B cell (primary cell): Measurements from ENCODE around the gene BICDL2.

Experiments used
- CTCF ChIP-seq: fragments of 200-600 bp; IDR thresholded peaks from one replicate; pipeline ENCODE4 v1.8.0; 2022; ENCODE audit warnings: antibody characterized with exemption, mild to moderate bottlenecking
- EZH2 ChIP-seq: IDR thresholded peaks from 2 replicates; pipeline ENCODE4 v1.6.1; 2012; ENCODE audit warnings: borderline replicate concordance, low read depth, mild to moderate bottlenecking, moderate library complexity, low read length; ENCODE audit not compliant: insufficient read depth, poor library complexity, severe bottlenecking

- TF ChIP-seq CTCF: no peak
- no peak for TF ChIP-seq EZH2
These were observed 32.4 kb downstream of the BICDL2 start for GRCh38 chr16:3004319-3004718.
